ENCODE data around the gene PTPRE.

The PTPRE gene

GRCh38 chr10:127903789-127904188 lies 3.1 kb upstream of the PTPRE start:
- Histone ChIP-seq H3K27ac (ENCODE audit: low read depth, low read length) (no peak overlapping the region), H3K27me3 (ENCODE audit: control insufficient read depth, low read length) (peaks cover 6% of the 10 kb centered on the region; the same call in 1 of the 2 replicates), H3K4me1 (ENCODE audit: control insufficient read depth, low read length) (no peaks in the 10 kb centered on the region), H3K4me3 (ENCODE audit: low read length) (no peak overlapping the region), H3K9me2 (replicated peaks; ENCODE audit: control insufficient read depth, low read length) (no peaks in the 10 kb centered on the region), H3F3A (ENCODE audit: control insufficient read depth, insufficient read depth) (no peaks in the 10 kb centered on the region), H3K36me3 (ENCODE audit: control insufficient read depth, low read length) (no peaks in the 10 kb centered on the region), H3K4me2 (ENCODE audit: low read length) (no peak overlapping the region), H3K9me3 (ENCODE audit: control insufficient read depth, insufficient read depth, low read length) (no peaks in the 10 kb centered on the region), H4K20me1 (ENCODE audit: control insufficient read depth, insufficient read depth, low read depth, low read length) (no peaks in the 10 kb centered on the region), H3K79me2 (ENCODE audit: control insufficient read depth, low read length) (no peaks in the 10 kb centered on the region)
- no peak for TF ChIP-seq EZH2phosphoT487 (IDR thresholded peaks at IDR 0.05; ENCODE audit: borderline replicate concordance, low read length)
- no peak for TF ChIP-seq CTCF (IDR thresholded peaks at IDR 0.05; ENCODE audit: low read depth, low read length, poor library complexity, severe bottlenecking)

GRCh38 chr10:127904311-127905000 lies 2.4 kb upstream of the PTPRE start:
- H3K4me2 ChIP-seq (ENCODE audit: low read length): no peak overlapping the region

GRCh38 chr10:127905001-127905847 lies 1.7 kb upstream of the PTPRE start:
- H3K79me2 ChIP-seq (ENCODE audit: control insufficient read depth, low read length): no peaks in the 10 kb centered on the region
- no peaks in the 10 kb centered on the region for H3K9me2 ChIP-seq (replicated peaks; ENCODE audit: control insufficient read depth, low read length)
- H3K4me2 ChIP-seq (ENCODE audit: low read length): no peak overlapping the region
- H3K27ac ChIP-seq (ENCODE audit: low read depth, low read length): no peak overlapping the region
- no peaks in the 10 kb centered on the region for H3K36me3 ChIP-seq (ENCODE audit: control insufficient read depth, low read length)
- TF ChIP-seq EZH2phosphoT487 (IDR thresholded peaks at IDR 0.05; ENCODE audit: borderline replicate concordance, low read length) (no peak), CTCF (IDR thresholded peaks at IDR 0.05; ENCODE audit: low read depth, low read length, poor library complexity, severe bottlenecking) (no peak)
- no peaks in the 10 kb centered on the region for H3F3A ChIP-seq (ENCODE audit: control insufficient read depth, insufficient read depth)
- no peaks in the 10 kb centered on the region for H3K4me1 ChIP-seq (ENCODE audit: control insufficient read depth, low read length)
- no peaks in the 10 kb centered on the region for H3K27me3 ChIP-seq (ENCODE audit: control insufficient read depth, low read length)
- no peaks in the 10 kb centered on the region for H3K9me3 ChIP-seq (ENCODE audit: control insufficient read depth, insufficient read depth, low read length)
- H4K20me1 ChIP-seq (ENCODE audit: control insufficient read depth, insufficient read depth, low read depth, low read length): no peaks in the 10 kb centered on the region
- no peak overlapping the region for H3K4me3 ChIP-seq (ENCODE audit: low read length)

More at GRCh38 chr10:127904311-127905000, 2.4 kb upstream of the PTPRE start:
- Histone ChIP-seq H3K4me1 (ENCODE audit: control insufficient read depth, low read length) (no peaks in the 10 kb centered on the region), H3K27me3 (ENCODE audit: control insufficient read depth, low read length) (peaks cover 5% of the 10 kb centered on the region; the same call in 1 of the 2 replicates), H3K4me3 (ENCODE audit: low read length) (no peak overlapping the region), H4K20me1 (ENCODE audit: control insufficient read depth, insufficient read depth, low read depth, low read length) (no peaks in the 10 kb centered on the region), H3K79me2 (ENCODE audit: control insufficient read depth, low read length) (no peaks in the 10 kb centered on the region), H3K27ac (ENCODE audit: low read depth, low read length) (no peak overlapping the region), H3F3A (ENCODE audit: control insufficient read depth, insufficient read depth) (no peaks in the 10 kb centered on the region), H3K36me3 (ENCODE audit: control insufficient read depth, low read length) (no peaks in the 10 kb centered on the region), H3K9me2 (replicated peaks; ENCODE audit: control insufficient read depth, low read length) (no peaks in the 10 kb centered on the region), H3K9me3 (ENCODE audit: control insufficient read depth, insufficient read depth, low read length) (no peaks in the 10 kb centered on the region)
- no peak for TF ChIP-seq EZH2phosphoT487 (IDR thresholded peaks at IDR 0.05; ENCODE audit: borderline replicate concordance, low read length)
- no peak for TF ChIP-seq CTCF (IDR thresholded peaks at IDR 0.05; ENCODE audit: low read depth, low read length, poor library complexity, severe bottlenecking)
